GM11168 (cell line): ENCODE measurements around the gene CHCHD3.

ENCODE experiments used
- in situ Hi-C: fragments of 300-500 bp; cut with MboI; formaldehyde crosslinking; loops from one replicate; pipeline ENCODE4 v1.12.0; 2022; ENCODE audit warnings: low sequenced_read_pairs; ENCODE audit not compliant: unreplicated experiment

The CHCHD3 gene

DNA sequence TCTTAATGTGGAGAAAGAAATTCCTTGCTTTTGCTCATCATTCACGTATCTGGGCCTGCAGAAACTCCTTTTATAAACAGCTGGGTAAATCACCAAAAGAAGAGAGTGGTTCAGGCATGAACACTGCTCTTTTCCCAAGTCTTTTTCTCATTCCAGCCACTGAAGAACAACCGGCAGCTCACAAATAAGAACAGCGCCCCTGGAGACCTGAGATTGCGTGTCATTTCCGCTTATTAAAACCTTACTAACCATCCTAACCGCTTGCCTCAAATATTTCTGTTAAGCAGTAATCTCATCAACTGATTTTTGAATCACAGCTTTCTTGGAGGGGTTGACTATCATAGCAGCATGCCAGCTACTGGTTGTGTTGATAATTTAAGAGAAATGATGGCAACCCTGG, 292.6 kb downstream of the CHCHD3 start:
- in situ Hi-C loops, result no loop called here

- in situ Hi-C loops, result no loop called here
Measured at GRCh38 chr7:132785870-132786269, 296.0 kb downstream of the CHCHD3 start.

- in situ Hi-C loops, result no loop called here
Measured at GRCh38 chr7:132784406-132784805, 297.5 kb downstream of the CHCHD3 start.

DNA sequence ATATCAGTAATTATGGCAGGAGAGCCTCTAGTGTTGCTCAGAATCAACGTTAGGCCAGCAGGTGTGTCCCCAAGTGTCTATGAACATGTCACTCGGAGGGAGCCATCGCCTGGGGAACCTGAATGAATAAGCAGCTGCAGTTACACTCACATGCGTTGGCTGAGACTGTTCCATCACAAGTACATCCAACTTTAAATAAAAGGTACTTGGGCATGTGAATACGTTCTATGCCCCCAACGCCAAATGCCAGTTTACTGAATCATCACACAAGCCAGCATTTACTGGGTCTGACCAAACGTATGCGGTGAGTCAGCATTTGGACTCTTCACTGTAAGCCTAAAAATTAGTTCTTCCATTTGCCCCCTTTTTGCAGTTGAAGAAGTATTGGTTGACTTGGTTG, 298.1 kb downstream of the CHCHD3 start:
- in situ Hi-C loops, result no loop called here

- in situ Hi-C loops, result no loop called here
Measured at GRCh38 chr7:132782777-132783640, 298.9 kb downstream of the CHCHD3 start.

DNA sequence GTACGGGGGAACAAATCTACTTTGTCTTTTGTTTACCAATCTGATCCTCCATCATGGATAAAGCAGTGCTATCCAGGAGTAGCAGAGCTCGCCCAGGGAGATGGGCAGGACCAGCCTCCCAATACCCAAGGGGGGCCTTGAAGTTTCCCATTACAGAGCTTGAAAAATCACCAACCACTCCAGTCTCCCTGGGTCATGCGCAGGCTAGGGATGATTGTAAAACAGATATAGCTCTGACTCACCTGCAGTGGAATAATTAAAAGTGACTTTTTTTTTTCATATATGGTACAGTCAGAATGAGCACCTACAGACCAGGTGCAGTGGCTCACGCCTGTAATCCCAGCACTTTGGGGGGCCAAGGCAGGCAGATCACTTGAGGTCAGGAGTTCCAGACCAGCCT, 301.1 kb downstream of the CHCHD3 start:
- in situ Hi-C loops, result no loop called here

DNA sequence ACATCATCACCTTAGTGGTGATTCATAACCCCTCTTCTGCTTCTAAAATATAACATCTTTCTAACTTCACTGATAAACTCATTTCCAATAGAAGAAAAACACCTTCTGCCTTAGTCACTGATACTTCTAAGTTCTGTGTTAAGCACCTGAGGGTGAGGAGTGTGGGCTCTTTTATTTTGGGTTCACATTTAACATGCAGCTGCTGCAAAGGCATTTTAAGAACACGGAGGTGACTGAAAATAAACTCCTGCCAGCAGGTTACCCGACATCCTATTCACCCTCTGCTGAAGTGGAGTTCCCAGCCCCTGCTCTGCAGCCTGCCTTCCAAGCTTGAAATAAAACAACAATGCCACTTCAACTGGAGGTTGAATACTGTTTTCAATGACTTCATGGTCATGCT, 302.7 kb downstream of the CHCHD3 start:
- in situ Hi-C loops, result no loop called here

GRCh38 chr7:132778761-132779160, 303.1 kb downstream of the CHCHD3 start:
- in situ Hi-C loops, result no loop called here

DNA sequence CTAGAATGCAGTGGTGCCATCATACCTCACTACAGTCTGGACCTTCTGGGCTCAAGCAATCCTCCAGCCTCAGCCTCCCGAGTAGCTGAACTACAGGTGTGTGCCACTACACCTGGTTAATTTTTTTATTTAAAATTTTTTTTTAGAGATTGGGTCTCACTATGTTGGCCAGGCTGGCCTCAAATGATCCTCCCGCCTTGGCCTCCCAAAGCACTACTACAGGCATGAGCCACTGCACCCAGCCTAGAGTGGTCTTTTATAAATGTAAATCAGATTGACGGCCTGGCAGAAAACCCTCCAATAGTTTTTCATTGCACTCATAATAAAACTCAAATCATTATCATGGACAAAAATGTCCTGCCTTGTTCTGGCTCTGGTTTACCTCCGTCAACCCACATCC, 303.9 kb downstream of the CHCHD3 start:
- in situ Hi-C loops, result no loop called here

GRCh38 chr7:132777414-132777813, 304.5 kb downstream of the CHCHD3 start:
- in situ Hi-C loops, result no loop called here

- in situ Hi-C loops, result no loop called here
Measured at GRCh38 chr7:132776048-132776620, 305.8 kb downstream of the CHCHD3 start.

- in situ Hi-C loops, result no loop called here
Measured at GRCh38 chr7:132773527-132773956, 308.3 kb downstream of the CHCHD3 start.

- in situ Hi-C loops, result no loop called here
Measured at GRCh38 chr7:132771301-132771730, 310.6 kb downstream of the CHCHD3 start.

- in situ Hi-C loops, result no loop called here
Measured at GRCh38 chr7:132770055-132770454, 311.8 kb downstream of the CHCHD3 start.

DNA sequence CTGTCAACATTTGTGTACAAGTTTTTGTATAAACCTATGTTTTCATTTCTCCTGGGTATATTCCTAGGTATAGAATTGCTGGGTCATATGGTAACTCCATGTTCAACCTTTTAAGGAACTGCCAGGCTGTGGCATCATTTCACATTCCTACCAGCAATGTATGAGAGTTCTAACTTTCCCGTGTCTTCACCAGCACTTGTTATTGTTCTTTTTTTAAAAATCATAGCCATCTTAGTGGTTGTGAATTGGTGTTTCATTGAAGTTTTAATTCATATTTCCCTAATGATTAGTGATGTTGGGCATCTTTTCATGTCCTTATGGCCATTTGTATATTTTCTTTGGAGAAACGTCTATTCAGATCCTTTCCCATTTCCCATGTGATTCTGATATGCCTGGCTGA, 312.6 kb downstream of the CHCHD3 start:
- in situ Hi-C loops, result no loop called here

- in situ Hi-C loops, result no loop called here
Measured at GRCh38 chr7:132768099-132768498, 313.8 kb downstream of the CHCHD3 start.

- in situ Hi-C loops, result no loop called here
Measured at GRCh38 chr7:132767378-132767777, 314.5 kb downstream of the CHCHD3 start.

DNA sequence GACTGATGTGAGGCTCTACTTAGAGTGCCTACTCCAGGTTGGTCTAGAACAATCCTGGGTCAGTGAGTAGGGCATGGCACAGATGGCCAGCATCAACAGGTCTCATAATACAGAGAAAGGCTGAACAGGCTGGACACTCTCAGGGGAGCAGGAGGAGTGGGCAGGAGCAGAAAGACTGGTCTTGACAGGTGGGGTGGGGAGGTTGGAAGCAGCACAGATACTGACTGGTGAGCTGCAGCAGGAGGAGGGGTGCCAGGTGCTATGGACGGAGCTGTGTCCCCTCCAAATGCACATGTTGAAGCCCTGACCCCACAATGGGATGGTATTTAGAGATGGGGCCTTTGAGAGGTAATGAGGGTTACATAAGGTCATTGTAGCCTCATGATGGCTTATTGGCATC, 315.2 kb downstream of the CHCHD3 start:
- in situ Hi-C loops, result no loop called here

DNA sequence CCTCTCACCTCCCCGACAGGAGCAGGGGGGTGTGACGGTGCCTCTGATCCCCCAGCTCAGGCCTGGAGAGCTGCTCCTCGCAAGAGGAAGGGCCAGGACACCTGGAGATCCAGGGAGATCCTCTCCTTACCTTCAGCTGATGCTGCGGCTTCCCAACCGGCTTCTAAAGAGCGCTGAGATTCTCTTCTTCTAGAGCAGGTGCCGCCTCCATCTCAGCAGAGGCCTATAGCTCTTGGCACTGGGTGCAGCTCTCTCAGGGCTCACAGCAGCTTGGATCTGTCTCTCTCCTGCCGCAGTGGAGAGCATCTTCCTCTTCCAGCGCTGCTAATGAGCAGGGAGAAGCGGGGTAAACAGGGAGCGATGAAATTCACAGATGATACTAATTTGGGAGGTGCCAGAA, 316.0 kb downstream of the CHCHD3 start:
- in situ Hi-C loops, result no loop called here

DNA sequence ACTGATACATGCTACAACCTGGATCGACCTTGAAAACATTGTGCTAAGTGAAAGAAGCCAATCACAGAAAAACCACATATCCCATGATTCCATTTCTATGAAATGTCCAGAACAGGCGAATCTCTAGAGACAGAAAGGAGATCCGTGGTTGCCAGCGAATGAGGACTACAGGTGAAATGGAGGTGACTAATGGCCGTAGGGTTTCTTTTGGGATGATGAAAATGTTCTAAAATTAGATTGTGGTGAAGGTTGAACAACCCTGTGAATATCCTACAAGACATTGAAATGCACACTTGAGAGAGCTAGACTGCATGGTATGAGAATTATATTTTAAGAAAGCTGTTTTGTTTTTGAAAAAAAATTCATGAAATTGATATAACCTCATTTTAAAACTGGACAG, 317.1 kb downstream of the CHCHD3 start:
- in situ Hi-C loops, result no loop called here

- in situ Hi-C loops, result no loop called here
Measured at GRCh38 chr7:132760866-132761265, 321.0 kb downstream of the CHCHD3 start.

DNA sequence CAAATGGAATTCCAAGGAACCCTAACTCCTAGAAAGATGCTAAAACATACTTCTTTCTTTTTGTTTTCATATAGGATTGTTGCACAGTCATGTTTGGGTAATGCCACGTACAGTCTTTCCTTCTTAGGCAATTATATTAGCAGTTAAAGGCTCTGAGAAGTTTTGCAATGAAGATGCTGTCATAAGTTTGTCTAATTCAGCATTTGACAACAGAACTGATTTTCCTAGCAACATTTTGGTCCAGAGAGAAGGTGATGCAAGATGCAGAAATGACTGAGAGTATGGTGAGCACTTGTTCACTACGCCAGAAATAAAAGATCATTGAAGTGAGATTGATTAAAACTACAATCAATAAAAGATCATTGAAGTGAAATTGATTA, 321.7 kb downstream of the CHCHD3 start:
- in situ Hi-C loops, result no loop called here
